HCT116 (cell line): ENCODE measurements around the gene IGSF21. TPM values are rescaled to one million over a fixed set of nuclear protein-coding genes. Genes with fewer than 3 reads are reported as not detected.

Experiments used
- ATAC-seq: fragments of 200-7000 bp; cut with Tn5 transposase; 2 replicates; pipeline ENCODE4 v1.9.1; 2020; ENCODE audit warnings: mild to moderate bottlenecking, moderate library complexity
- BruUV-seq: library from RNA; stranded (reverse); fragments of 400-500 nt; replicated peaks from 2 replicates; lab custom pipeline; 2021; lab: Mats Ljungman, UMichigan
- CTCF ChIA-PET: fragments of 300-600 bp; sonication (Branson Sonifier 250); formaldehyde crosslinking; loops from one replicate; lab custom pipeline; 2021; ENCODE audit warnings: antibody characterized with exemption; lab: Charles Lee
- POLR2A ChIA-PET: fragments of 300-600, 350-600 bp; sonication (Branson Sonifier 250); formaldehyde crosslinking; loops from one replicate; lab custom pipeline; 2021; ENCODE audit warnings: antibody characterized with exemption; lab: Charles Lee
- RAD21 ChIA-PET, 2 experiments: fragments of 300-600 bp; sonication (Branson Sonifier 250); formaldehyde crosslinking; loops; one replicate each; lab custom pipeline; 2023; ENCODE audit warnings: low total read pairs in 2 of 2; ENCODE audit not compliant: uncharacterized antibody in 2 of 2, unreplicated experiment in 2 of 2, low non-redundant PET in 1 of 2; lab: Charles Lee
- DNase-seq: peaks from one replicate; pipeline ENCODE4 v3.0.0-alpha.2; 2010; ENCODE audit warnings: low read depth, low spot score
- H2AFZ ChIP-seq: fragments of 200-600 bp; shearing (Covaris generic), sonication (generic); 2 replicates; pipeline ENCODE4 v1.6.1; 2017; ENCODE audit warnings: low read depth, mixed run types, mixed read lengths, antibody characterized with exemption, low read length; ENCODE audit not compliant: poor library complexity, severe bottlenecking
- H3K27ac ChIP-seq: 2 replicates; pipeline ENCODE4 v1.5.1; 2012; ENCODE audit warnings: low read depth, low read length
- H3K27me3 ChIP-seq: fragments of 200-600 bp; sonication (generic); 2 replicates; pipeline ENCODE4 v1.6.1; 2016; ENCODE audit warnings: mixed run types, low read length, mixed read lengths; ENCODE audit not compliant: insufficient read depth
- H3K36me3 ChIP-seq, 2 experiments: fragments of 200-500 bp in 1 of 2; fragments of 200-600 bp in 1 of 2; sonication (Bioruptor generic) in 1 of 2; sonication (generic) in 1 of 2; 2 replicates each; pipeline versions ENCODE4 v1.5.1 to v1.6.1; 2014 to 2016; ENCODE audit warnings: low read length in 2 of 2, inconsistent platforms in 1 of 2, mixed read lengths in 1 of 2, mixed run types in 1 of 2; ENCODE audit not compliant: insufficient read depth in 2 of 2, control insufficient read depth in 1 of 2
- H3K4me1 ChIP-seq, 2 experiments: fragments of 200-600 bp in 1 of 2; sonication (generic) in 1 of 2; 2 replicates each; pipeline versions ENCODE4 v1.5.1 to v1.6.1; 2012 to 2017; ENCODE audit warnings: low read length in 2 of 2, inconsistent platforms in 1 of 2, mild to moderate bottlenecking in 1 of 2, mixed read lengths in 1 of 2, mixed run types in 1 of 2, moderate library complexity in 1 of 2; ENCODE audit not compliant: insufficient read depth in 2 of 2, control insufficient read depth in 1 of 2
- H3K4me2 ChIP-seq: fragments of 200-600 bp; sonication (generic); 2 replicates; pipeline ENCODE4 v1.6.1; 2017; ENCODE audit warnings: mixed run types, low read length, mixed read lengths
- H3K4me3 ChIP-seq, 2 experiments: fragments of 200-600 bp in 1 of 2; sonication (generic) in 1 of 2; replicated peaks in 1 of 2; 2 replicates each; pipeline ENCODE4 v1.5.1; 2011 to 2016; ENCODE audit warnings: low read length in 2 of 2, control low read depth in 1 of 2, low read depth in 1 of 2, mild to moderate bottlenecking in 1 of 2, mixed read lengths in 1 of 2, mixed run types in 1 of 2
- H3K79me2 ChIP-seq: fragments of 200-600 bp; sonication (generic); 2 replicates; pipeline ENCODE4 v1.6.1; 2017; ENCODE audit warnings: mild to moderate bottlenecking, mixed run types, low read length, moderate library complexity, mixed read lengths; ENCODE audit not compliant: insufficient read depth
- H3K9ac ChIP-seq: fragments of 200-600 bp; sonication (generic); 2 replicates; pipeline ENCODE4 v1.6.1; 2016; ENCODE audit warnings: low read length, mixed read lengths
- H3K9me2 ChIP-seq: fragments of 200-600 bp; sonication (generic), shearing (Covaris generic); 2 replicates; pipeline ENCODE4 v1.6.1; 2017; ENCODE audit warnings: mixed run types, mild to moderate bottlenecking, moderate library complexity; ENCODE audit not compliant: insufficient read depth
- H3K9me3 ChIP-seq, 2 experiments: fragments of 200-500 bp in 1 of 2; fragments of 200-600 bp in 1 of 2; sonication (Bioruptor generic) in 1 of 2; sonication (generic) in 1 of 2; 2 replicates each; pipeline ENCODE4 v1.6.1; 2014 to 2017; ENCODE audit warnings: low read length in 2 of 2, mixed read lengths in 2 of 2, inconsistent platforms in 1 of 2, low read depth in 1 of 2, mild to moderate bottlenecking in 1 of 2, mixed run types in 1 of 2, moderate library complexity in 1 of 2; ENCODE audit not compliant: control insufficient read depth in 1 of 2, insufficient read depth in 1 of 2
- H4K20me1 ChIP-seq: fragments of 200-600 bp; sonication (generic), shearing (Covaris generic); 2 replicates; pipeline ENCODE4 v1.6.1; 2017; ENCODE audit warnings: mixed run types, mild to moderate bottlenecking, moderate library complexity; ENCODE audit not compliant: insufficient read depth
- CBX3 ChIP-seq: IDR thresholded peaks from 2 replicates; pipeline ENCODE4 v1.6.1; 2012; ENCODE audit warnings: low read depth
- EZH2 ChIP-seq: fragments of 200-600 bp; sonication (generic); IDR thresholded peaks from 2 replicates; pipeline ENCODE4 v1.6.1; 2017; ENCODE audit warnings: antibody characterized with exemption, mixed run types
- POLR2AphosphoS5 ChIP-seq: IDR thresholded peaks from 2 replicates; pipeline ENCODE4 v1.6.1; 2011; ENCODE audit warnings: mild to moderate bottlenecking, low read depth, low read length, moderate library complexity
- SP1 ChIP-seq: IDR thresholded peaks from 2 replicates; pipeline ENCODE4 v1.6.1; 2012; ENCODE audit warnings: low read depth
- TCF7L2 ChIP-seq: IDR thresholded peaks from 2 replicates; pipeline ENCODE4 v1.7.0; 2011; ENCODE audit warnings: borderline replicate concordance, inconsistent platforms; ENCODE audit not compliant: insufficient read depth, insufficient read length; ENCODE audit errors: extremely low read depth
- YY1 ChIP-seq: IDR thresholded peaks from 2 replicates; pipeline ENCODE4 v1.6.1; 2011; ENCODE audit warnings: low read length, low read depth, moderate library complexity, mild to moderate bottlenecking; ENCODE audit not compliant: insufficient replicate concordance; ENCODE audit errors: extremely low read depth
- ZFX ChIP-seq: fragments of 450-650 bp; IDR thresholded peaks from 2 replicates; pipeline ENCODE4 v1.6.1; 2017
- intact Hi-C: fragments of 100-400 bp; cut with micrococcal nuclease; formaldehyde crosslinking; loops from 2 replicates; pipeline ENCODE4 v1.10.0; 2022
- total RNA-seq: library from RNA; stranded (reverse); gene quantifications from one replicate; pipeline ENCODE4 v1.2.1, GENCODE V29; 2021; ENCODE audit not compliant: unreplicated experiment
- TF ChIP-seq, protein P1 (sequence below), 3 experiments: fragments of 200-600 bp in 1 of 3; sonication (generic) in 1 of 3; IDR thresholded peaks in 2 of 3; conservative IDR thresholded peaks in 1 of 3; 2 replicates each; pipeline ENCODE4 v1.5.1; 2012 to 2017; ENCODE audit warnings: low read depth in 2 of 3, low read length in 2 of 3, antibody characterized with exemption in 1 of 3, borderline replicate concordance in 1 of 3, control low read depth in 1 of 3, mild to moderate bottlenecking in 1 of 3, mixed read lengths in 1 of 3, mixed run types in 1 of 3, moderate library complexity in 1 of 3; ENCODE audit not compliant: insufficient read depth in 1 of 3

Gene IGSF21
- total RNA-seq, 1 experiment from 2014 or later = not detected

DNA sequence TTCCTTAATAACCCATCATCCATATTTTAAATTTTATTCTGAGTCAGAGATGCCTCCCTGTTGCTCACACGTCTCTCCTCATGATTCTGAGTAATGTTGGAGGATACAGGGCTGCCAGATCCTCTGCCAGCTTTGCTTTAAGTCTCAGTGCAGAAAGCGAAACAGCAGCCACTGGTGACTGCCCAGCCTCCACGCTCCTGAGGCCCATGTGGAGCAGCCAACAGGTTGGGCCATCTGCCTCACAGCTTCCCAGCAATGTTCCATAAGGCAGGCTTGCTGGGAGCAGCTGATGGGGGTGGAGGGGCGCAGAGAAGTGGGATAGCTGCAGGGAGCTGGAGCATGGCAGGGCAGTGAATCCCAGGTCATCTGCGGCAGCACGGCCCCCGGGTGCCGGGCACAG lies 104.2 kb downstream of the IGSF21 start:
- Histone ChIP-seq H3K4me3 (no peak overlapping the region), H3K27me3 (peaks cover 5% of the 10 kb centered on the region; the same call in 1 of the 2 replicates), H3K79me2 (no peaks in the 10 kb centered on the region), H3K9me3 (no peaks in the 10 kb centered on the region), H2AFZ (no peak overlapping the region), H3K9ac (no peak overlapping the region)
- no peak for ATAC-seq
- POLR2A ChIA-PET = no interaction called here
- RAD21 ChIA-PET = no interaction called here
- CTCF ChIA-PET = no interaction called here
- no peak for DNase-seq
- intact Hi-C loops = no loop called here
- TF ChIP-seq EZH2 (no peak), TCF7L2 (no peak), SP1 (no peak), ZFX (no peak), POLR2AphosphoS5 (no peak), YY1 (no peak), CBX3 (no peak)
- TF ChIP-seq, protein P1, sequence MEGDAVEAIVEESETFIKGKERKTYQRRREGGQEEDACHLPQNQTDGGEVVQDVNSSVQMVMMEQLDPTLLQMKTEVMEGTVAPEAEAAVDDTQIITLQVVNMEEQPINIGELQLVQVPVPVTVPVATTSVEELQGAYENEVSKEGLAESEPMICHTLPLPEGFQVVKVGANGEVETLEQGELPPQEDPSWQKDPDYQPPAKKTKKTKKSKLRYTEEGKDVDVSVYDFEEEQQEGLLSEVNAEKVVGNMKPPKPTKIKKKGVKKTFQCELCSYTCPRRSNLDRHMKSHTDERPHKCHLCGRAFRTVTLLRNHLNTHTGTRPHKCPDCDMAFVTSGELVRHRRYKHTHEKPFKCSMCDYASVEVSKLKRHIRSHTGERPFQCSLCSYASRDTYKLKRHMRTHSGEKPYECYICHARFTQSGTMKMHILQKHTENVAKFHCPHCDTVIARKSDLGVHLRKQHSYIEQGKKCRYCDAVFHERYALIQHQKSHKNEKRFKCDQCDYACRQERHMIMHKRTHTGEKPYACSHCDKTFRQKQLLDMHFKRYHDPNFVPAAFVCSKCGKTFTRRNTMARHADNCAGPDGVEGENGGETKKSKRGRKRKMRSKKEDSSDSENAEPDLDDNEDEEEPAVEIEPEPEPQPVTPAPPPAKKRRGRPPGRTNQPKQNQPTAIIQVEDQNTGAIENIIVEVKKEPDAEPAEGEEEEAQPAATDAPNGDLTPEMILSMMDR (IDR thresholded peaks at IDR 0.05 in 2 of 3, conservative IDR thresholded peaks at IDR 0.05 in 1 of 3; ENCODE audit: borderline replicate concordance in 1 of 3, insufficient read depth in 1 of 3, low read depth in 2 of 3, low read length in 2 of 3) = no peak
- TF ChIP-seq, all 23 proteins: peak for 0
- Histone ChIP-seq H4K20me1 (no peaks in the 10 kb centered on the region), H3K36me3 (no peaks in the 10 kb centered on the region), H3K4me2 (no peak overlapping the region), H3K4me1 (no peaks in the 10 kb centered on the region), H3K9me2 (no peaks in the 10 kb centered on the region), H3K27ac (no peak overlapping the region)
- BruUV-seq = no TSS peak
